Testis (tissue), 2 donors: ENCODE measurements around the gene MARK1.

ENCODE experiments used
- POLR2A ChIP-seq: fragments of 450-650 bp; IDR thresholded peaks from one replicate; pipeline ENCODE4 v1.6.1; 2017; ENCODE audit warnings: antibody characterized with exemption, mild to moderate bottlenecking, moderate library complexity
- TF ChIP-seq, protein P1 (sequence below), 3 experiments: fragments of 450-650 bp in 2 of 3; fragments of 200-600 bp in 1 of 3; sonication (generic) in 1 of 3; IDR thresholded peaks; one replicate each; pipeline ENCODE4 v1.5.1; 2016 to 2019; ENCODE audit warnings: antibody characterized with exemption in 3 of 3, mild to moderate bottlenecking in 2 of 3, moderate library complexity in 1 of 3

DNA sequence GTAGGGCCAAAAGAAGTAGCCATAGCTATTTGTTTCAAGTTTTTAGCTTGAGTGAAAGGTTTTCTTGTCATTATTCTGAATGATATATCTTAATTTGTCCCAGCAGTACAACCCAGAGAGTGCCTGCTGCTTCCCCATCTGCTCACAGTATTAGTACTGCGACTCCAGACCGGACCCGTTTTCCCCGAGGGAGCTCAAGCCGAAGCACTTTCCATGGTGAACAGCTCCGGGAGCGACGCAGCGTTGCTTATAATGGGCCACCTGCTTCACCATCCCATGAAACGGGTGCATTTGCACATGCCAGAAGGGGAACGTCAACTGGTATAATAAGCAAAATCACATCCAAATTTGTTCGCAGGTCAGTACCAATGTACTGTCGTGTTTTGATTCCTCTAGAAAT is 125.1 kb downstream of the MARK1 start:
- TF ChIP-seq, protein P1, sequence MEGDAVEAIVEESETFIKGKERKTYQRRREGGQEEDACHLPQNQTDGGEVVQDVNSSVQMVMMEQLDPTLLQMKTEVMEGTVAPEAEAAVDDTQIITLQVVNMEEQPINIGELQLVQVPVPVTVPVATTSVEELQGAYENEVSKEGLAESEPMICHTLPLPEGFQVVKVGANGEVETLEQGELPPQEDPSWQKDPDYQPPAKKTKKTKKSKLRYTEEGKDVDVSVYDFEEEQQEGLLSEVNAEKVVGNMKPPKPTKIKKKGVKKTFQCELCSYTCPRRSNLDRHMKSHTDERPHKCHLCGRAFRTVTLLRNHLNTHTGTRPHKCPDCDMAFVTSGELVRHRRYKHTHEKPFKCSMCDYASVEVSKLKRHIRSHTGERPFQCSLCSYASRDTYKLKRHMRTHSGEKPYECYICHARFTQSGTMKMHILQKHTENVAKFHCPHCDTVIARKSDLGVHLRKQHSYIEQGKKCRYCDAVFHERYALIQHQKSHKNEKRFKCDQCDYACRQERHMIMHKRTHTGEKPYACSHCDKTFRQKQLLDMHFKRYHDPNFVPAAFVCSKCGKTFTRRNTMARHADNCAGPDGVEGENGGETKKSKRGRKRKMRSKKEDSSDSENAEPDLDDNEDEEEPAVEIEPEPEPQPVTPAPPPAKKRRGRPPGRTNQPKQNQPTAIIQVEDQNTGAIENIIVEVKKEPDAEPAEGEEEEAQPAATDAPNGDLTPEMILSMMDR (IDR thresholded peaks at IDR 0.05): no peak
- TF ChIP-seq POLR2A: no peak
